Heart right ventricle (tissue), 16 donors: Measurements from ENCODE around the gene CTSV. TPM values are rescaled to one million over a fixed set of nuclear protein-coding genes. Genes with fewer than 3 reads are reported as not detected.
"Not testable (repeated sequence)": the region's sequence is repeated elsewhere in the genome, so short reads cannot be mapped to it uniquely, and the experiment has no call there.

ENCODE experiments used
- ATAC-seq, 8 donors: fragments of 200-7000 bp; cut with Tn5 transposase; one replicate each; pipeline ENCODE4 v1.9.1; 2020; ENCODE audit warnings: mild to moderate bottlenecking in 8 of 8, moderate library complexity in 8 of 8, moderate number of reproducible peaks in 1 of 8
- DNase-seq, 2 donors: peaks; one replicate each; pipeline ENCODE4 v3.0.0-alpha.2; 2020
- H3K27ac ChIP-seq, 10 donors: fragments of 200-600 bp; sonication (generic) in 2 of 10; one replicate each; pipeline versions ENCODE4 v1.5.0 to v1.8.0; 2020 to 2022; ENCODE audit warnings: mild to moderate bottlenecking in 3 of 10
- H3K27me3 ChIP-seq, 7 donors: fragments of 200-600 bp; one replicate each; pipeline ENCODE4 v1.8.0; 2021 to 2022; ENCODE audit warnings: mild to moderate bottlenecking in 2 of 7
- H3K36me3 ChIP-seq, 9 donors: fragments of 200-600 bp; sonication (generic) in 1 of 9; one replicate each; pipeline versions ENCODE4 v1.5.0 to v1.8.0; 2020 to 2022; ENCODE audit warnings: mild to moderate bottlenecking in 2 of 9
- H3K4me1 ChIP-seq, 9 donors: fragments of 200-600 bp; sonication (generic) in 1 of 9; one replicate each; pipeline versions ENCODE4 v1.5.0 to v1.8.0; 2020 to 2022; ENCODE audit warnings: mild to moderate bottlenecking in 4 of 9
- H3K4me3 ChIP-seq, 10 donors: fragments of 200-600 bp; sonication (generic) in 2 of 10; one replicate each; pipeline versions ENCODE4 v1.5.0 to v1.8.0; 2020 to 2022; ENCODE audit warnings: mild to moderate bottlenecking in 7 of 10, moderate library complexity in 2 of 10
- H3K9me3 ChIP-seq, 11 donors: fragments of 200-600 bp in 10 of 11; sonication (generic) in 2 of 11; one replicate each; pipeline versions ENCODE4 v1.5.0 to v1.8.0; 2013 to 2022; ENCODE audit warnings: mild to moderate bottlenecking in 2 of 11, control low read depth in 1 of 11, moderate library complexity in 1 of 11
- WGBS, 2 donors: extraction: QIAGEN DNeasy Blood & Tissue Kit; methylation state at CpG; one replicate each; pipeline ENCODE4 v1.1.7; 2013; ENCODE audit warnings: inconsistent platforms in 1 of 2; 5-methylcytosine and 5-hydroxymethylcytosine counted together
- intact Hi-C, 10 donors: fragments of 100-400 bp; cut with DNase I; formaldehyde crosslinking; loops; one replicate each; pipeline versions ENCODE4 v1.11.1 to v1.14.2; 2022
- long read RNA-seq, 3 donors: library from polyadenylated mRNA; unstranded; transcript quantifications; one replicate each; pipeline ENCODE4 v2.0.0, GENCODE V29; 2020 to 2021
- polyA plus RNA-seq, 2 donors: library from polyadenylated mRNA; stranded (reverse); fragments of 200-250 nt; gene quantifications; one replicate each; pipeline ENCODE4 v1.2.3, GENCODE V29; 2013
- total RNA-seq, 10 donors: library from RNA; stranded (reverse); fragmentation: NEBNext Ultra II Directional in 3 of 10; extraction: Animal tissue kit (Norgen Biotek cat#: 25700) in 3 of 10; gene quantifications; one replicate each; pipeline versions ENCODE4 v1.2.1 to v1.2.4, GENCODE V29; 2021 to 2023
- TF ChIP-seq, protein P1 (sequence below), 9 donors: fragments of 200-600 bp; sonication (generic) in 2 of 9; IDR thresholded peaks; one replicate each; pipeline versions ENCODE4 v1.5.0 to v1.8.0; 2021 to 2022; ENCODE audit warnings: antibody characterized with exemption in 9 of 9, mild to moderate bottlenecking in 5 of 9, moderate library complexity in 1 of 9
- donor health status: Arrhythmogenic right ventricular cardiomyopathy.
- donor health status: ischemic (EF 13 %, LVEDD 7.1; RV severe dilation, severe dysfunction).
- donor health status: healthy with polysubstance abuse.
- donor health status: DM: no; HTN: yes; CAD: no.
- donor health status: DM: no; HTN: no; CAD: no.
- donor health status: ischemic (EF 25% LVEDD 6.9; RV normal size, moderate dysfunction).
- donor health status: ischemic (EF 25% LVEDD 5.7; RV mildly dilated, moderate dysfunction).
- donor health status: healthy.
- donor health status: DM: yes; HTN: yes; CAD: no.
- donor health status: Ischemic cardiomyopathy.
- donor health status: ischemic (EF 35%, LVEDD 5.7; RV mildly dilated, moderate dysfunction).
- donor health status: nonischemic (EF 11% LVEDD 7.7; RV severe dilation, severe dysfunction).
- donor health status: DM: yes; HTN: yes; CAD: no.
- donor health status: PGD.
- donor health status: ischemic (EF 29% LVEDD 5.4; RV normal size, mild dysfunction).
- donor health status: nonischemic (EF 23%, LVEDD 6.1; RV moderate dilation, normal function).

The CTSV gene
- total RNA-seq: under 1 TPM in 2 of 10 donors, not detected in 8; 0.20 to 0.24 TPM
- under 1 TPM; 0.15 to 0.17 TPM for polyA plus RNA-seq
- long read RNA-seq, donor 1: 0 reads
- long read RNA-seq, donor 2: 0 reads
- long read RNA-seq, donor 3, partial matches to known transcripts: 1 of 1 reads
- long read RNA-seq, donor 3, other reads (novel, unspliced or antisense): 0 of 1 reads

DNA sequence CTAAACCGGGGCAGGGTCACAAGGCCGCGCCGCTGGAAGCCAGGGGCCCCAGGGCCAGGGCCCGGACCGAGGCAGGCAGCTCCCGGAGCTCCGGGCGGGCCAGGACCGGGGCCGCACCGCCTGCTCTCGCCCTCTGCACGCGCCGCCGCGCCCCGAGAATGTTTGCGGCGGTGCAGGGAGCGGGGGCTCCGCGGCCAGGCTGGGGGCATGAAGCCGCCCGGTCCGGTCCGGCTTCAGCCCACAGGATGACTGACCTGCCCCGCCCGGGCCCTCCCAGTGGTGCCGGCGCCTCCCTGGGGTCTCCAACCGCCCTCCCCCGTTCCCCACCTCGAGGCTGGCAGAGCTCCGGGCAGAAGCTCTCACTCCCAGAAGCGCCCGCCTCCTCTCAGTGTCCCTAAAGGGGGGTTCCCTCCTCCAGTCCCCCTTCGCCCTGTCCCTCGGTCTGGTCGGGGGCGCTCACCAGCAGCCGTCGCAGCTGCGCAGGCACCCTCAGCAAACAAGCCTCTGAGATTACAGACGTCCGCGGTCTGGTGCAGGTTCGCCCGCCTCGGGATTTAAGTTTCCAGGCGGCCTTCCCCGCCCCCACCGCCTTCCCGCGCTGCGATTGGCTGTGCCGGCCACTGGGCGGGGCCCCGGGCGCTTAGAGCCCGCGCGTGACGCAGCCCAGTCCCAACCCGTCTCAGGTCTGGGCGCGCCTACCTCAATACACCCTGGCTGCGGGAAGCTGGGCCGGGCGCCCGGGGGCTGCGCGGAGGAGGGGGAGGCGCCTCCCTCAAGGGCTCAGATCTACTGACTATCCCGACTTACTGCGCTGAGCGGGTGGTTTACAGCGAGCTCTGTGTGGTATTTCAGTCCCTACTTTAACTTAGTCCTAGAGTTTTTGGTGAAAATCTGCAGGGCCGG is at the start of gene CTSV:
TSS of gene CTSV (minus strand) at position 532 of the 903 bp plus-strand sequence. CDS start 1,099 bp downstream, outside the sequence.
- Histone ChIP-seq H3K27me3 (peaks cover 0 to 54% (median 27%) of the 10 kb centered on the region in 7 donors), H3K4me3 (peak within 1 kb of the TSS; percentile 8 to 61 (median 55)), H3K9me3 (peaks cover 0 to 5% (median 0%) of the 10 kb centered on the region in 11 donors), H3K36me3 (no peaks in the 10 kb centered on the region), H3K27ac (no peak within 1 kb of the TSS), H3K4me1 (peaks cover 0 to 14% (median 7%) of the 10 kb centered on the region in 9 donors)
- TF ChIP-seq, protein P1, sequence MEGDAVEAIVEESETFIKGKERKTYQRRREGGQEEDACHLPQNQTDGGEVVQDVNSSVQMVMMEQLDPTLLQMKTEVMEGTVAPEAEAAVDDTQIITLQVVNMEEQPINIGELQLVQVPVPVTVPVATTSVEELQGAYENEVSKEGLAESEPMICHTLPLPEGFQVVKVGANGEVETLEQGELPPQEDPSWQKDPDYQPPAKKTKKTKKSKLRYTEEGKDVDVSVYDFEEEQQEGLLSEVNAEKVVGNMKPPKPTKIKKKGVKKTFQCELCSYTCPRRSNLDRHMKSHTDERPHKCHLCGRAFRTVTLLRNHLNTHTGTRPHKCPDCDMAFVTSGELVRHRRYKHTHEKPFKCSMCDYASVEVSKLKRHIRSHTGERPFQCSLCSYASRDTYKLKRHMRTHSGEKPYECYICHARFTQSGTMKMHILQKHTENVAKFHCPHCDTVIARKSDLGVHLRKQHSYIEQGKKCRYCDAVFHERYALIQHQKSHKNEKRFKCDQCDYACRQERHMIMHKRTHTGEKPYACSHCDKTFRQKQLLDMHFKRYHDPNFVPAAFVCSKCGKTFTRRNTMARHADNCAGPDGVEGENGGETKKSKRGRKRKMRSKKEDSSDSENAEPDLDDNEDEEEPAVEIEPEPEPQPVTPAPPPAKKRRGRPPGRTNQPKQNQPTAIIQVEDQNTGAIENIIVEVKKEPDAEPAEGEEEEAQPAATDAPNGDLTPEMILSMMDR (IDR thresholded peaks at IDR 0.05): no peak
- 0 to 1% methylated on average over 76 to 80 of the region's 80 CpGs for WGBS, 2 donors
- peak; percentile 77 to 84 for DNase-seq
- ATAC-seq: peak; percentile 98 to 100 (median 99)
- intact Hi-C loops: no loop called here

DNA sequence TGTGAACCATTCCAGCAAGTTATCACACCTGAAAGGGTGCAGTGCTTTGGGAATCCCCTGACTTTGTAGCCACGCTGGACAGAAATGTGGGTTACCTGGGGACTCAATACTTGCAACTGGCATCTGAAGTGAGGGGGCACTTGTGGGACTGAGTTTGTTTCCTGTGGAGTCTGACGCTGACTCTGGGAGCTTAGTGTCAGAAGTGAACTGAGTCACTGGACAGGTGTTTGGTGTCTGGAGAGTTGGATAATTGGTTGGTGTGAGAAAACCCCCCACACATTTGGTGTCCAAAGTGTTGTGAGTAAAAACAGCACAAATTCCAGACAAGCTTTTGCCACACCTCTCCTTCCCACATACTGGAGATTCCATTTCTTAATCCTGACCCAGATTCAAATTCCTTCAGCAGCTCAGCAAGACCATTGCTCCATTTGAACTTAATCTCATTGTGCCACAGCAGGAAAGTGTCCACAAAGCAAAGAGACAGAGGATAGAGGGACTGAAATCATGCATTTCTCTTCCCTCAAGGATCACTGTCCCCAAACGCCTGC is 48.8 kb upstream of the CTSV start:
- H3K4me3 ChIP-seq, H3K27ac ChIP-seq, H3K9me3 ChIP-seq, intact Hi-C loops, ATAC-seq, H3K4me1 ChIP-seq, DNase-seq, H3K36me3 ChIP-seq: not testable (repeated sequence)
- WGBS, 2 donors: 49 to 56% methylated on average over 3 of the region's 3 CpGs
- H3K27me3 ChIP-seq: peaks cover 0 to 34% (median 28%) of the 10 kb centered on the region in 7 donors

DNA sequence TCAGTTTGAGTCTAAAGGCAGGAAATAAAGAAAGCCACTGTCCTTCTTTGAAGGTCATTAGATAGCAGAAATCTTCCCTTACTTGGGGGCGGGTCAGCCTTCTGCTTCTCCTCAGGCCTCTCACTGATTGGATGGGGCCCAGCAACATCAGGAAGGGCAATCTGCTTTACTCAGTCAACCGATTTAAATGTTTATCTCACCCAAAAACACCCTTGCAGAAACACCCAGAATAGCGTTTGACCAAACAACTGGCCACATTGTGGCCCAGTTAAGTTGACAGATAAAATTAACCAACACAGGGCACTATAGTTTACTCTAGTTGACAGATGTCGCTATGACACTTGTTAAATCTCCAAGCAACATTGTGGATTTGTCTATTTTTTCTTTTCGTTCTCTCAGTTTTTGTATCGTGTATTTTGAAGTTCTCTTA is 45.6 kb upstream of the CTSV start:
- Histone ChIP-seq H3K27me3 (peaks cover 0 to 39% (median 21%) of the 10 kb centered on the region in 7 donors), H3K9me3 (peaks cover 0 to 14% (median 0%) of the 10 kb centered on the region in 11 donors)
- H3K36me3 ChIP-seq, DNase-seq, H3K4me3 ChIP-seq, intact Hi-C loops, H3K4me1 ChIP-seq, ATAC-seq, H3K27ac ChIP-seq: not testable (repeated sequence)
- WGBS, 2 donors: 72 to 79% methylated on average over 6 of the region's 6 CpGs

DNA sequence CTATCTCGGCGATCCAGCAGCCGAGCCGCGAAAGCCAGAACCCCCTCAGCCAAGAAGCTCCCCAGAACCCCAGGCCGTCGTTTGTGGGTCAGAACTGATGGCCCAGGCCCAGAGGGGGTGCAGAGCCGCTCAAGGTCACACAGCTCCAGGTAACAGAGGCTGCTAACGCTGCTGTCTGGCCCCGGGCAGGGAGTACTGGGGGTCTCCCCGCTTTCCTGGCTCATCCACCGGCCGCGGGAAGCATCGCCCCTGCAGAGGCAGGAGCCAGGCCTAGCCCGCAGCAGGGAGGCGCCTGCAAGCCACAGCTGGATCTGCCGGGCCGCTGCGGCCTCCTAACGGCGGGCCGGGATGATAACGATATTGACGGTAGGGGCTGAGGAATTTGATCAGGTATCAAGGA is 39.4 kb upstream of the CTSV start:
- H3K4me3 ChIP-seq: no peak overlapping the region
- no peak for ATAC-seq

More for the DNA sequence above, 39.4 kb upstream of the CTSV start:
- H3K27ac ChIP-seq: no peak overlapping the region
- H3K4me1 ChIP-seq: peaks cover 0 to 4% (median 0%) of the 10 kb centered on the region in 9 donors
- 62 to 66% methylated on average over 25 of the region's 25 CpGs for WGBS, 2 donors
- no peak for DNase-seq
- H3K36me3 ChIP-seq: no peaks in the 10 kb centered on the region
- H3K9me3 ChIP-seq: peaks cover 0 to 13% (median 0%) of the 10 kb centered on the region in 11 donors
- TF ChIP-seq, protein P1 (IDR thresholded peaks at IDR 0.05): no peak
- intact Hi-C loops: no loop called here
- peaks cover 0 to 58% (median 43%) of the 10 kb centered on the region in 7 donors for H3K27me3 ChIP-seq
